Endothelial cell of umbilical vein (primary cell): ENCODE data around the gene C6. TPM values are rescaled to one million over a fixed set of nuclear protein-coding genes. Genes with fewer than 3 reads are reported as not detected.

Source experiments
- BruUV-seq: library from RNA; stranded (reverse); fragments of 400-500 nt; replicated peaks from 2 replicates; lab custom pipeline; 2021; lab: Mats Ljungman, UMichigan
- CTCF ChIA-PET: fragments of 300-600, 350-600 bp; sonication (Branson Sonifier 250); formaldehyde crosslinking; loops from one replicate; lab custom pipeline; 2021; ENCODE audit warnings: antibody characterized with exemption, inconsistent platforms; lab: Charles Lee
- POLR2A ChIA-PET: fragments of 300-600, 350-600 bp; sonication (Branson Sonifier 250); formaldehyde crosslinking; loops from one replicate; lab custom pipeline; 2021; ENCODE audit warnings: antibody characterized with exemption, inconsistent platforms; lab: Charles Lee
- DNase-seq: peaks from one replicate; pipeline ENCODE4 v3.0.0-alpha.2; 2011; ENCODE audit warnings: low read depth, low spot score
- FAIRE-seq: peaks from 2 replicates; lab custom pipeline; 2011; peaks lifted over from hg19 to GRCh38; lab: Jason Lieb, UNC
- H2AFZ ChIP-seq: 2 replicates; pipeline ENCODE4 v1.6.0; 2012; ENCODE audit warnings: low read depth, low read length, control low read depth, inconsistent platforms
- H3K27ac ChIP-seq: 2 replicates; pipeline ENCODE4 v1.5.1; 2011; ENCODE audit warnings: low read depth, mild to moderate bottlenecking, control low read depth, low read length, moderate library complexity; ENCODE audit not compliant: insufficient read depth
- H3K27me3 ChIP-seq, 2 experiments: 2 replicates each; pipeline versions ENCODE4 v1.6.0 to v1.6.1; 2011; ENCODE audit warnings: low read length in 2 of 2, mixed read lengths in 1 of 2; ENCODE audit not compliant: control insufficient read depth in 2 of 2, insufficient read depth in 2 of 2
- H3K36me3 ChIP-seq, 2 experiments: 2 replicates in 1 of 2; 3 replicates in 1 of 2; pipeline ENCODE4 v1.5.1; 2011; ENCODE audit warnings: low read length in 2 of 2, mild to moderate bottlenecking in 1 of 2, moderate library complexity in 1 of 2; ENCODE audit not compliant: control insufficient read depth in 2 of 2, insufficient read depth in 2 of 2; ENCODE audit errors: extremely low read depth in 1 of 2
- H3K4me1 ChIP-seq: 3 replicates; pipeline ENCODE4 v1.5.1; 2011; ENCODE audit warnings: mild to moderate bottlenecking, low read length; ENCODE audit not compliant: control insufficient read depth, insufficient read depth; ENCODE audit errors: extremely low read depth
- H3K4me2 ChIP-seq: 2 replicates; pipeline ENCODE4 v1.6.1; 2011; ENCODE audit warnings: low read length, control low read depth, mixed read lengths; ENCODE audit not compliant: insufficient read depth
- H3K4me3 ChIP-seq, 3 experiments: fragments of 200-600 bp in 1 of 3; sonication (generic), shearing (Covaris generic) in 1 of 3; replicated peaks in 1 of 3; 2 replicates each; pipeline ENCODE4 v1.5.1; 2011 to 2016; ENCODE audit warnings: control low read depth in 3 of 3, low read length in 3 of 3, mild to moderate bottlenecking in 2 of 3, inconsistent platforms in 1 of 3, low read depth in 1 of 3, moderate library complexity in 1 of 3; ENCODE audit not compliant: insufficient read depth in 1 of 3
- H3K79me2 ChIP-seq: 2 replicates; pipeline ENCODE4 v1.6.0; 2012; ENCODE audit warnings: low read length, inconsistent platforms; ENCODE audit not compliant: control insufficient read depth, insufficient read depth
- H3K9ac ChIP-seq: replicated peaks from 2 replicates; pipeline ENCODE3; 2011; ENCODE audit warnings: low read length, control low read depth; ENCODE audit not compliant: insufficient read depth; ENCODE audit errors: extremely low read depth
- H3K9me1 ChIP-seq: replicated peaks from 3 replicates; pipeline ENCODE4 v1.6.0; 2011; ENCODE audit warnings: mild to moderate bottlenecking, low read length; ENCODE audit not compliant: control insufficient read depth, insufficient read depth; ENCODE audit errors: extremely low read depth
- H3K9me3 ChIP-seq: replicated peaks from 2 replicates; pipeline ENCODE4 v1.5.1; 2012; ENCODE audit warnings: low read length, inconsistent platforms; ENCODE audit not compliant: control insufficient read depth, insufficient read depth
- H4K20me1 ChIP-seq: replicated peaks from 2 replicates; pipeline ENCODE3; 2011; ENCODE audit warnings: mild to moderate bottlenecking, low read length; ENCODE audit not compliant: control insufficient read depth, insufficient read depth; ENCODE audit errors: extremely low read depth
- CTCF ChIP-seq, 2 donors: IDR thresholded peaks; 1 replicate in 1 of 2; 2 replicates in 1 of 2; pipeline ENCODE4 v1.5.1; 2011; ENCODE audit warnings: low read length in 2 of 2, mild to moderate bottlenecking in 2 of 2, moderate library complexity in 2 of 2, control low read depth in 1 of 2, inconsistent platforms in 1 of 2, low read depth in 1 of 2; ENCODE audit not compliant: insufficient read depth in 1 of 2; ENCODE audit errors: extremely low read depth in 1 of 2
- EZH2 ChIP-seq: IDR thresholded peaks from 2 replicates; pipeline ENCODE4 v1.6.1; 2012; ENCODE audit warnings: borderline replicate concordance, low read depth, mild to moderate bottlenecking, moderate library complexity, low read length, inconsistent platforms; ENCODE audit not compliant: severe bottlenecking
- FOS ChIP-seq: IDR thresholded peaks from 2 replicates; pipeline ENCODE4 v1.6.1; 2011; ENCODE audit warnings: mild to moderate bottlenecking, low read length, moderate library complexity, borderline replicate concordance; ENCODE audit not compliant: insufficient read depth
- GATA2 ChIP-seq: IDR thresholded peaks from 2 replicates; pipeline ENCODE4 v1.7.0; 2011; ENCODE audit warnings: low read depth, mild to moderate bottlenecking, moderate library complexity, mixed read lengths, low read length; ENCODE audit not compliant: insufficient read length, insufficient read depth
- JUN ChIP-seq: IDR thresholded peaks from 2 replicates; pipeline ENCODE4 v1.6.1; 2011; ENCODE audit warnings: borderline replicate concordance, low read depth; ENCODE audit not compliant: insufficient read length, insufficient read depth
- MAX ChIP-seq: IDR thresholded peaks from 2 replicates; pipeline ENCODE4 v1.6.1; 2011; ENCODE audit not compliant: insufficient read depth, insufficient read length
- MYC ChIP-seq: IDR thresholded peaks from one replicate; pipeline ENCODE4 v1.6.1; 2011; ENCODE audit warnings: mild to moderate bottlenecking, low read depth, low read length
- POLR2A ChIP-seq: IDR thresholded peaks from 2 replicates; pipeline ENCODE4 v1.6.1; 2012; ENCODE audit warnings: low read depth, mild to moderate bottlenecking, control low read depth, low read length
- POLR2AphosphoS5 ChIP-seq: IDR thresholded peaks from 2 replicates; pipeline ENCODE4 v1.6.1; 2012; ENCODE audit warnings: low read depth, mild to moderate bottlenecking, control low read depth, low read length, moderate library complexity; ENCODE audit not compliant: insufficient read depth
- dilution Hi-C: fragments of 300-500 bp; cut with MboI; formaldehyde crosslinking; loops from one replicate; pipeline ENCODE4 v1.15.0; 2019; ENCODE audit warnings: low sequenced_read_pairs; ENCODE audit not compliant: extremely low pct_ligation_motif_present
- intact Hi-C: fragments of 100-400 bp; cut with micrococcal nuclease; formaldehyde crosslinking; loops from one replicate; pipeline ENCODE4 v1.10.0; 2022
- polyA plus RNA-seq, 4 experiments: library from polyadenylated mRNA; depleted of rRNA in 3 of 4; stranded (reverse) in 3 of 4; unstranded in 1 of 4; fragments of >200 nt; gene quantifications; 2 replicates each; pipeline versions ENCODE4 v1.2.1 to v1.2.3, GENCODE V29; 2011 to 2012; ENCODE audit warnings: missing spikeins in 1 of 4
- total RNA-seq: library from RNA; stranded (reverse); gene quantifications from 2 replicates; pipeline ENCODE4 v1.2.3, GENCODE V29; 2021

Gene C6
- total and polyA plus RNA-seq, 2 donors (not counting 3 experiments of a cell fraction or from before 2014, with no cell fraction given) = not detected

- no peaks in the 10 kb centered on the region for H3K9me3 ChIP-seq
- no peaks in the 10 kb centered on the region for H3K4me1 ChIP-seq
- no peak for DNase-seq
- TF ChIP-seq POLR2AphosphoS5 = no peak
- no peak for TF ChIP-seq JUN
- no peak for TF ChIP-seq GATA2
- TF ChIP-seq FOS = no peak
- no peak for TF ChIP-seq CTCF (IDR thresholded peaks at IDR 0.05; ENCODE audit: extremely low read depth in 1 of 2, insufficient read depth in 1 of 2, low read depth in 1 of 2, low read length in 2 of 2)
- TF ChIP-seq EZH2 = no peak
- no peak for TF ChIP-seq MYC
- no peak for TF ChIP-seq MAX
- no peak for TF ChIP-seq POLR2A
- no peaks in the 10 kb centered on the region for H3K36me3 ChIP-seq
- no peaks in the 10 kb centered on the region for H4K20me1 ChIP-seq
- FAIRE-seq = no peak
- H3K4me3 ChIP-seq = no peak overlapping the region
- no peaks in the 10 kb centered on the region for H3K9me1 ChIP-seq
- ChIA-PET CTCF (no interaction called here), POLR2A (no interaction called here)
- BruUV-seq = no TSS peak
- no peaks in the 10 kb centered on the region for H3K27me3 ChIP-seq
- H3K9ac ChIP-seq = no peak overlapping the region
- dilution Hi-C loops = no loop called here
- H3K79me2 ChIP-seq = no peaks in the 10 kb centered on the region
- no peak overlapping the region for H3K27ac ChIP-seq
- no peak overlapping the region for H3K4me2 ChIP-seq
- intact Hi-C loops = no loop called here
- no peak overlapping the region for H2AFZ ChIP-seq
These were observed 10.6 kb upstream of the C6 start for GRCh38 chr5:41223962-41224361.
